ENCODE measurements around the gene ARRB2. TPM values are rescaled to one million over a fixed set of nuclear protein-coding genes. Genes with fewer than 3 reads are reported as not detected.

The ARRB2 gene
- total RNA-seq, 2 experiments from 2014 or later: 163 to 176 TPM

- Mint-ChIP-seq H3K36me3 (ENCODE audit: low read depth) (no peaks in the 10 kb centered on the region), H3K27me3 (peaks cover 9% of the 10 kb centered on the region), H3K9me3 (no peaks in the 10 kb centered on the region), H3K4me1 (ENCODE audit: low read depth) (peaks cover 35% of the 10 kb centered on the region), H3K4me3 (no peak overlapping the region), H3K27ac (no peak overlapping the region)
- intact Hi-C loops (cut with micrococcal nuclease): no loop called here
- TF ChIP-seq CTCF (IDR thresholded peaks at IDR 0.05): no peak
- ATAC-seq (no peak), DNase-seq (no peak)
- CTCF ChIA-PET: interaction anchor here (1.2 kb wide), 1 partner anchor 21 kb away, joined by 4 read pairs; no protein-coding TSS in a partner anchor
- POLR2A ChIA-PET: interaction anchor here (0.7 kb wide), 1 partner anchor 30 kb away, joined by 3 read pairs; no protein-coding TSS in a partner anchor
Measured at GRCh38 chr17:4734857-4735475, 24.5 kb downstream of the ARRB2 start.

GRCh38 chr17:4735876-4736651 lies 25.6 kb downstream of the ARRB2 start:
- no peaks in the 10 kb centered on the region for H3K9me3 Mint-ChIP-seq
- CTCF ChIA-PET: interaction anchor here (1.2 kb wide), 2 partner anchors 54 to 173 kb away, joined by 3 read pairs; no protein-coding TSS in a partner anchor
- peaks cover 36% of the 10 kb centered on the region for H3K4me1 Mint-ChIP-seq (ENCODE audit: low read depth)
- intact Hi-C loops (cut with micrococcal nuclease): no loop called here
- POLR2A ChIA-PET: interaction anchor here (1.2 kb wide), 1 partner anchor 54 kb away, joined by 5 read pairs; no protein-coding TSS in a partner anchor
- TF ChIP-seq CTCF (IDR thresholded peaks at IDR 0.05): no peak
- peaks cover 17% of the 10 kb centered on the region for H3K27me3 Mint-ChIP-seq
- H3K27ac Mint-ChIP-seq: no peak overlapping the region
- no peaks in the 10 kb centered on the region for H3K36me3 Mint-ChIP-seq (ENCODE audit: low read depth)
- no peak overlapping the region for H3K4me3 Mint-ChIP-seq
- ATAC-seq (no peak), DNase-seq (peak; percentile 29)

GRCh38 chr17:4738136-4739121 lies 28.0 kb downstream of the ARRB2 start:
- Mint-ChIP-seq H3K4me1 (ENCODE audit: low read depth) (peaks cover 26% of the 10 kb centered on the region), H3K36me3 (ENCODE audit: low read depth) (no peaks in the 10 kb centered on the region), H3K27me3 (peaks cover 17% of the 10 kb centered on the region), H3K27ac (peak overlapping the region; percentile 64), H3K4me3 (peak overlapping the region; percentile 76), H3K9me3 (no peaks in the 10 kb centered on the region)
- intact Hi-C loops (cut with micrococcal nuclease): no loop called here
- ChIA-PET CTCF (interaction anchor here (1.2 kb wide), 1 partner anchor 51 kb away, joined by 5 read pairs; no protein-coding TSS in a partner anchor), POLR2A (interaction anchor here (0.7 to 1.6 kb wide), 2 partner anchors 9 to 13 kb away, joined by 3 to 4 read pairs; no protein-coding TSS in a partner anchor)
- DNase-seq: peak; percentile 27
- ATAC-seq: peak; percentile 18
- no peak for TF ChIP-seq CTCF (IDR thresholded peaks at IDR 0.05)

- Mint-ChIP-seq H3K4me1 (ENCODE audit: low read depth) (peaks cover 23% of the 10 kb centered on the region), H3K4me3 (peak within 1 kb of the TSS; percentile 76), H3K27me3 (peaks cover 17% of the 10 kb centered on the region), H3K36me3 (ENCODE audit: low read depth) (no peaks in the 10 kb centered on the region), H3K27ac (peak within 1 kb of the TSS; percentile 64), H3K9me3 (no peaks in the 10 kb centered on the region)
- DNase-seq (peak; percentile 60), ATAC-seq (peak; percentile 71)
- intact Hi-C loops (cut with micrococcal nuclease): no loop called here
- CTCF ChIA-PET: interaction anchor here (1.2 kb wide), 1 partner anchor 50 kb away, joined by 5 read pairs; no protein-coding TSS in a partner anchor
- TF ChIP-seq CTCF (IDR thresholded peaks at IDR 0.05): no peak
- POLR2A ChIA-PET: interaction anchor here (1.6 kb wide), 1 partner anchor 10 kb away, joined by 3 read pairs; no protein-coding TSS in a partner anchor
Measured at GRCh38 chr17:4739122-4740024, 28.9 kb downstream of the ARRB2 start, which contains the start of the genes CXCL16 and ZMYND15. Gene CXCL16 (minus strand): TSS chr17:4739928. CDS start chr17:4739339, 589 bp downstream. Gene ZMYND15 (plus strand): TSS chr17:4739833. CDS start chr17:4740549, 716 bp downstream.
